Stimulated activated memory B cell treated with anti-CD40 and anti-IgM and Interleukin-4, amounts not matched to agents 10 μg/mL and 1 μg/mL and 100 μg/mL, for 72 hours (primary cell): ENCODE data around the gene TJP1.
"Not testable (repeated sequence)": the region's sequence is repeated elsewhere in the genome, so short reads cannot be mapped to it uniquely, and the experiment has no call there.

Experiments used
- ATAC-seq: fragments of 150-1000 bp; cut with Tn5 transposase; 2 replicates; pipeline ENCODE4 v1.10.0; 2021
- H3K27ac Mint-ChIP-seq: one replicate; pipeline ENCODE4 v1.8.0; 2022; ENCODE audit warnings: mild to moderate bottlenecking, mixed read lengths
- H3K27me3 Mint-ChIP-seq: one replicate; pipeline ENCODE4 v1.8.0; 2022; ENCODE audit warnings: mixed read lengths
- H3K36me3 Mint-ChIP-seq: one replicate; pipeline ENCODE4 v1.8.0; 2022; ENCODE audit warnings: mixed read lengths
- H3K4me1 Mint-ChIP-seq: one replicate; pipeline ENCODE4 v1.8.0; 2022; ENCODE audit warnings: mixed read lengths
- H3K4me3 Mint-ChIP-seq: one replicate; pipeline ENCODE4 v1.8.0; 2022; ENCODE audit warnings: mild to moderate bottlenecking, moderate library complexity, mixed read lengths
- H3K9me3 Mint-ChIP-seq: one replicate; pipeline ENCODE4 v1.8.0; 2022; ENCODE audit warnings: mixed read lengths

TJP1 gene

GRCh38 chr15:29765234-29765841, 56.9 kb downstream of the TJP1 start:
- Mint-ChIP-seq H3K27ac (no peak overlapping the region), H3K36me3 (no peaks in the 10 kb centered on the region), H3K4me1 (no peaks in the 10 kb centered on the region), H3K4me3 (no peak overlapping the region), H3K9me3 (no peaks in the 10 kb centered on the region), H3K27me3 (no peaks in the 10 kb centered on the region)
- no peak for ATAC-seq

GRCh38 chr15:29759596-29759995, 62.7 kb downstream of the TJP1 start:
- Mint-ChIP-seq H3K36me3 (no peaks in the 10 kb centered on the region), H3K4me3 (no peak overlapping the region), H3K4me1 (no peaks in the 10 kb centered on the region), H3K27me3 (no peaks in the 10 kb centered on the region), H3K27ac (no peak overlapping the region), H3K9me3 (no peaks in the 10 kb centered on the region)
- ATAC-seq, result no peak

- no peak for ATAC-seq
- no peaks in the 10 kb centered on the region for H3K9me3 Mint-ChIP-seq
- no peaks in the 10 kb centered on the region for H3K27me3 Mint-ChIP-seq
- no peaks in the 10 kb centered on the region for H3K4me1 Mint-ChIP-seq
- no peak overlapping the region for H3K27ac Mint-ChIP-seq
- H3K4me3 Mint-ChIP-seq, result no peak overlapping the region
- H3K36me3 Mint-ChIP-seq, result no peaks in the 10 kb centered on the region
Observed at GRCh38 chr15:29756358-29757267, 65.7 kb downstream of the TJP1 start.

- H3K4me3 Mint-ChIP-seq, H3K4me1 Mint-ChIP-seq, H3K36me3 Mint-ChIP-seq, H3K27me3 Mint-ChIP-seq, ATAC-seq, H3K27ac Mint-ChIP-seq, H3K9me3 Mint-ChIP-seq: not testable (repeated sequence)
Observed at GRCh38 chr15:29754009-29754408, 68.3 kb downstream of the TJP1 start.

- H3K27me3 Mint-ChIP-seq, result peaks cover 10% of the 10 kb centered on the region
- H3K36me3 Mint-ChIP-seq, result no peaks in the 10 kb centered on the region
- no peaks in the 10 kb centered on the region for H3K9me3 Mint-ChIP-seq
- no peak overlapping the region for H3K27ac Mint-ChIP-seq
- no peaks in the 10 kb centered on the region for H3K4me1 Mint-ChIP-seq
- H3K4me3 Mint-ChIP-seq, result no peak overlapping the region
- no peak for ATAC-seq
Observed at GRCh38 chr15:29753506-29753905, 68.8 kb downstream of the TJP1 start.

GRCh38 chr15:29750754-29751153, 71.5 kb downstream of the TJP1 start:
- H3K4me1 Mint-ChIP-seq, result no peaks in the 10 kb centered on the region
- no peaks in the 10 kb centered on the region for H3K36me3 Mint-ChIP-seq
- no peak for ATAC-seq
- H3K27ac Mint-ChIP-seq, result no peak overlapping the region
- H3K9me3 Mint-ChIP-seq, result no peaks in the 10 kb centered on the region
- no peak overlapping the region for H3K4me3 Mint-ChIP-seq
- peaks cover 10% of the 10 kb centered on the region for H3K27me3 Mint-ChIP-seq

- H3K27ac Mint-ChIP-seq, result no peak overlapping the region
- H3K9me3 Mint-ChIP-seq, result no peaks in the 10 kb centered on the region
- H3K4me1 Mint-ChIP-seq, result no peaks in the 10 kb centered on the region
- no peak overlapping the region for H3K4me3 Mint-ChIP-seq
- no peaks in the 10 kb centered on the region for H3K36me3 Mint-ChIP-seq
- peak; percentile 50 for ATAC-seq
- peaks cover 10% of the 10 kb centered on the region for H3K27me3 Mint-ChIP-seq
Observed at GRCh38 chr15:29749365-29750086, 72.7 kb downstream of the TJP1 start.

- no peak for ATAC-seq
- H3K27ac Mint-ChIP-seq, result no peak overlapping the region
- H3K4me3 Mint-ChIP-seq, result no peak overlapping the region
- H3K9me3 Mint-ChIP-seq, result no peaks in the 10 kb centered on the region
- H3K4me1 Mint-ChIP-seq, result no peaks in the 10 kb centered on the region
- peaks cover 10% of the 10 kb centered on the region for H3K27me3 Mint-ChIP-seq
- H3K36me3 Mint-ChIP-seq, result no peaks in the 10 kb centered on the region
Observed at GRCh38 chr15:29747837-29748417, 74.3 kb downstream of the TJP1 start.

GRCh38 chr15:29743475-29743874, 78.8 kb downstream of the TJP1 start:
- Mint-ChIP-seq H3K27ac (no peak overlapping the region), H3K27me3 (no peaks in the 10 kb centered on the region), H3K36me3 (no peaks in the 10 kb centered on the region), H3K4me3 (no peak overlapping the region), H3K4me1 (peaks cover 5% of the 10 kb centered on the region), H3K9me3 (no peaks in the 10 kb centered on the region)
- ATAC-seq, result no peak

GRCh38 chr15:29740692-29741311, 81.5 kb downstream of the TJP1 start:
- no peaks in the 10 kb centered on the region for H3K27me3 Mint-ChIP-seq
- no peak overlapping the region for H3K4me3 Mint-ChIP-seq
- no peak for ATAC-seq
- H3K9me3 Mint-ChIP-seq, result no peaks in the 10 kb centered on the region
- H3K36me3 Mint-ChIP-seq, result no peaks in the 10 kb centered on the region
- no peak overlapping the region for H3K27ac Mint-ChIP-seq
- H3K4me1 Mint-ChIP-seq, result peaks cover 5% of the 10 kb centered on the region

- Mint-ChIP-seq H3K27me3 (no peaks in the 10 kb centered on the region), H3K9me3 (no peaks in the 10 kb centered on the region), H3K36me3 (no peaks in the 10 kb centered on the region), H3K4me1 (peaks cover 1% of the 10 kb centered on the region), H3K4me3 (no peak overlapping the region), H3K27ac (no peak overlapping the region)
- no peak for ATAC-seq
Observed at GRCh38 chr15:29736744-29737020, 85.6 kb downstream of the TJP1 start.

GRCh38 chr15:29736012-29736743, 86.1 kb downstream of the TJP1 start:
- H3K4me1 Mint-ChIP-seq, result no peaks in the 10 kb centered on the region
- H3K4me3 Mint-ChIP-seq, result no peak overlapping the region
- H3K27ac Mint-ChIP-seq, result no peak overlapping the region
- no peaks in the 10 kb centered on the region for H3K9me3 Mint-ChIP-seq
- H3K36me3 Mint-ChIP-seq, result no peaks in the 10 kb centered on the region
- ATAC-seq, result no peak
- no peaks in the 10 kb centered on the region for H3K27me3 Mint-ChIP-seq

GRCh38 chr15:29734917-29735572, 87.2 kb downstream of the TJP1 start:
- H3K4me1 Mint-ChIP-seq, result no peaks in the 10 kb centered on the region
- no peaks in the 10 kb centered on the region for H3K27me3 Mint-ChIP-seq
- no peak overlapping the region for H3K4me3 Mint-ChIP-seq
- no peaks in the 10 kb centered on the region for H3K9me3 Mint-ChIP-seq
- no peaks in the 10 kb centered on the region for H3K36me3 Mint-ChIP-seq
- no peak overlapping the region for H3K27ac Mint-ChIP-seq
- no peak for ATAC-seq

GRCh38 chr15:29731865-29732264, 90.4 kb downstream of the TJP1 start:
- Mint-ChIP-seq H3K4me1 (no peaks in the 10 kb centered on the region), H3K27ac (no peak overlapping the region), H3K36me3 (no peaks in the 10 kb centered on the region), H3K4me3 (no peak overlapping the region), H3K27me3 (no peaks in the 10 kb centered on the region), H3K9me3 (no peaks in the 10 kb centered on the region)
- ATAC-seq, result no peak
